Small intestine (tissue), 7 donors: Measurements from ENCODE around the gene PGAP3. TPM values are rescaled to one million over a fixed set of nuclear protein-coding genes. Genes with fewer than 3 reads are reported as not detected.

ENCODE experiments used
- DNase-seq, 2 donors: peaks; one replicate each; pipeline versions ENCODE4 v3.0.0 to v3.0.0-alpha.2; 2013
- FAIRE-seq: peaks from 2 replicates; lab custom pipeline; 2012; peaks lifted over from hg19 to GRCh38; lab: Jason Lieb, UNC
- H3K27ac ChIP-seq, 3 donors: one replicate each; pipeline ENCODE4 v1.5.1; 2013; ENCODE audit warnings: low read length in 2 of 3, mild to moderate bottlenecking in 2 of 3, control low read depth in 1 of 3, inconsistent platforms in 1 of 3, low read depth in 1 of 3, moderate library complexity in 1 of 3
- H3K27me3 ChIP-seq, 3 donors: one replicate each; pipeline ENCODE4 v1.6.1; 2013; ENCODE audit warnings: low read length in 3 of 3, inconsistent platforms in 1 of 3; ENCODE audit not compliant: control insufficient read depth in 3 of 3, insufficient read depth in 3 of 3
- H3K36me3 ChIP-seq, 3 donors: one replicate each; pipeline ENCODE4 v1.6.1; 2013; ENCODE audit warnings: low read length in 3 of 3, inconsistent platforms in 1 of 3, low read depth in 1 of 3, mild to moderate bottlenecking in 1 of 3, moderate library complexity in 1 of 3; ENCODE audit not compliant: control insufficient read depth in 3 of 3, insufficient read depth in 2 of 3
- H3K4me1 ChIP-seq, 3 donors: one replicate each; pipeline ENCODE4 v1.6.1; 2013; ENCODE audit warnings: low read length in 2 of 3, inconsistent platforms in 1 of 3, low read depth in 1 of 3, mild to moderate bottlenecking in 1 of 3, moderate library complexity in 1 of 3; ENCODE audit not compliant: control insufficient read depth in 3 of 3, insufficient read depth in 2 of 3
- H3K4me3 ChIP-seq, 3 donors: one replicate each; pipeline ENCODE4 v1.5.1; 2013; ENCODE audit warnings: low read length in 3 of 3, control low read depth in 1 of 3, inconsistent platforms in 1 of 3, low read depth in 1 of 3, mild to moderate bottlenecking in 1 of 3, moderate library complexity in 1 of 3
- H3K9me3 ChIP-seq, 2 donors: one replicate each; pipeline ENCODE4 v1.6.1; 2013; ENCODE audit warnings: low read depth in 1 of 2, low read length in 1 of 2; ENCODE audit not compliant: control insufficient read depth in 2 of 2, insufficient read depth in 1 of 2
- WGBS, 3 donors: extraction: QIAGEN DNeasy Blood & Tissue Kit; methylation state at CpG; one replicate each; pipeline ENCODE4 v1.1.7; 2013; 5-methylcytosine and 5-hydroxymethylcytosine counted together
- polyA plus RNA-seq, 4 donors: library from polyadenylated mRNA; stranded (reverse) in 3 of 4; unstranded in 1 of 4; fragments of 200-250 nt in 3 of 4; fragments of 120-200 nt in 1 of 4; gene quantifications; one replicate each; pipeline versions ENCODE4 v1.2.1 to v1.2.3, GENCODE V29; 2013
- donor health status: healthy with polysubstance abuse.
- donor health status: control.
- donor health status: control.
- donor health status: Bipolar disorder and iron deficiency.
- donor health status: healthy.

Gene PGAP3
- polyA plus RNA-seq, 4 donors, result 20.6 to 41.1 (median 28.6) TPM

DNA sequence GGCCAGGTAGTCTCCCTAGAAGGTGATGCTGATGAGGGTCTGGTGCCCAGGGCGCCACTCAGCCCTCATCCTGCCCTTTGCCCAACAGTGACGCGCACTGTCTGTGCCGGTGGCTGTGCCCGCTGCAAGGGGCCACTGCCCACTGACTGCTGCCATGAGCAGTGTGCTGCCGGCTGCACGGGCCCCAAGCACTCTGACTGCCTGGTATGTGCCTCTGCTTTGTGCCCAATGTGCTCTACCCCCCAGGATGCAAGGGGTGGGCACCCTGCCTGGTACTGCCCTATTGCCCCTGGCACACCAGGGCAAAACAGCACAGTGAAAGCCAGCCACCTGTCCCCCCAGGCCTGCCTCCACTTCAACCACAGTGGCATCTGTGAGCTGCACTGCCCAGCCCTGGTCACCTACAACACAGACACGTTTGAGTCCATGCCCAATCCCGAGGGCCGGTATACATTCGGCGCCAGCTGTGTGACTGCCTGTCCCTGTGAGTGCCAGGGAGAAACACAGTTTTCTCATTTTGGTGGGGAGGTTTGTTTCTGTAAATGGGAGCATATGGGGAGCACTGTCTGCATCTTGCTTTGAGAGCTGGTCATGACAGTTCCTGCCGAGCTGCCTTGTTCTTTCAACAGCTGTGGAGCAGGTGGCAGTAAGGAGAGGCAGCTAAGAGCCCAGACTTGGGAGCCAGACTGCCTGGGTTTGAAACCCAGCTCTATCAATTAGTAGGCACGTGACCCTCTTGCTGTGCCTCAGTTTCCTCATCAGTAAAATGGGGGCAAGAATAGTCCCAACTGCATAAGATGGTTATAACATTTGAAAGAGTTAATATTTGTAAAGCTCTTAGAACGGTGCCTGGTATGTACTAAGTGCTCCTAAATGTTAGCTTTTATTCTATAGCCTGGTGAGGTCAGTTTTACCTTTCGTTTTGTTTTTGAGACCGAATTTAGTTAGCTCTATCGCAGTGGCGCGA lies 22.4 kb upstream of the PGAP3 start:
- Histone ChIP-seq H3K4me1 (peaks cover 3 to 15% (median 3%) of the 10 kb centered on the region in 3 donors), H3K9me3 (no peaks in the 10 kb centered on the region), H3K4me3 (no peak overlapping the region), H3K36me3 (peaks cover 10 to 94% (median 15%) of the 10 kb centered on the region in 3 donors), H3K27me3 (no peaks in the 10 kb centered on the region), H3K27ac (no peak overlapping the region)
- 85 to 88% (median 85%) methylated on average over 19 to 20 of the region's 20 CpGs for WGBS, 3 donors
- DNase-seq (no peak), FAIRE-seq (no peak)

DNA sequence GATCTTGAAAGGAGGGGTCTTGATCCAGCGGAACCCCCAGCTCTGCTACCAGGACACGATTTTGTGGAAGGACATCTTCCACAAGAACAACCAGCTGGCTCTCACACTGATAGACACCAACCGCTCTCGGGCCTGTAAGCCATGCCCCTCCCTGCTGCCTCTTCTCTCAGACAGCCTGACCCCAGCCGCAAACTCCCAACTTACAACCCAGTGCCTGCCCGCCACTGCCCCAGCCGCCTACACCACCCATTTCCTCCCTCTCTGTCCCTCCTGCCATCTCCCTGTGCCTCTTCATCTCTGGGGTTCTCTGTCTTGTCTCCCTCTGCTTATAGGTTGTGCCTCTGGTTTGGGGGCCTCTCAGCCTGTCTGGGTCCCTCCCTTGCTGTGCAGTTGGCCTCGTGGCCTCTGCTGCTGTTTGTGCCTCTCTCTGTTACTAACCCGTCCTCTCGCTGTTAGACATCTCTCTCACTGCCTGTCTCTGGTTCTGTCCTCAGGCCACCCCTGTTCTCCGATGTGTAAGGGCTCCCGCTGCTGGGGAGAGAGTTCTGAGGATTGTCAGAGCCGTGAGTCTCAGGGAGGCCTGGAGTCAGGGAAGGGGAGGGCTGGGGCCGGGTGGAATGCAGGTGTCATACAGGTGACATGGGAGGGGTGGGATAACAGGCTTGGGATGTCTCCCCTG lies 21.6 kb upstream of the PGAP3 start:
- no peak for DNase-seq
- Histone ChIP-seq H3K27me3 (no peaks in the 10 kb centered on the region), H3K27ac (no peak overlapping the region), H3K36me3 (peaks cover 10 to 95% (median 11%) of the 10 kb centered on the region in 3 donors), H3K9me3 (no peaks in the 10 kb centered on the region), H3K4me3 (no peak overlapping the region), H3K4me1 (peaks cover 6 to 22% (median 10%) of the 10 kb centered on the region in 3 donors)
- no peak for FAIRE-seq
- 84 to 85% (median 85%) methylated on average over 14 of the region's 14 CpGs for WGBS, 3 donors

DNA sequence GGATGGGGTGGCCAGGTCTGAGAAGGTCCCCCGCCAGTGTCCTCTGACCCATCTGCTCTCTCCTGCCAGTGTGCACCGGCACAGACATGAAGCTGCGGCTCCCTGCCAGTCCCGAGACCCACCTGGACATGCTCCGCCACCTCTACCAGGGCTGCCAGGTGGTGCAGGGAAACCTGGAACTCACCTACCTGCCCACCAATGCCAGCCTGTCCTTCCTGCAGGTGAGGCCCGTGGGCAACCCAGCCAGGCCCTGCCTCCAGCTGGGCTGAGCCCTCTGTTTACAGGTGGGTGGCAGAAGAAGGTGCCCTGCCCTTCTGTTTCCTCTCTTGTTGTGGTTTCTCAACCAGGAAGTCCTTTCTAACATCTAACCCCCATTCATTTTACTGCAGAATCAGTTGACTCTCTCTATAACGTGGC lies 19.1 kb upstream of the PGAP3 start:
- Histone ChIP-seq H3K27ac (peak overlapping the region in 2 of 3 donors; percentile 76 to 81), H3K36me3 (peaks cover 5 to 95% (median 6%) of the 10 kb centered on the region in 3 donors), H3K9me3 (no peaks in the 10 kb centered on the region), H3K4me3 (no peak overlapping the region), H3K4me1 (peaks cover 9 to 44% (median 14%) of the 10 kb centered on the region in 3 donors), H3K27me3 (no peaks in the 10 kb centered on the region)
- no peak for FAIRE-seq
- WGBS, 3 donors, result 15 to 65% (median 44%) methylated on average over 7 of the region's 7 CpGs
- DNase-seq, result no peak

DNA sequence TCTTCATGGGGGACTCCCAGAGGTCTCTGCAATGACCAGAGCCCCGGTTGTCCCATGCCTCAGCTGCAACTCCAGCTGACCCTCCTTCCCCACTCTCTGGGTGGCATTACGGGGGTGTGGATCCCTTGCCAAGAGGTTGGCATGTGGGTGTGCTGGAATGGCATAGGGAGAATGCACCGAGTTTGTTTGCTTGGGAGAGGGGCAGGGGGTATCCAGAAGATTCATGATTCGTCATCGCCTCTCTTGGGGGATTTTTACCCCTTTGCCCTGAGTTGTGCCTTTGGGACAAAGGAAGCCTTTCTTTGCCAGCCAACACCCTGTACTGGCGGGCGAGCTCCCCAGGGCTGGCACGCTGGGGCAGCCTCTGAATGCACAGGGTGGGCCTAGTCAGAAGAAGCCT lies 18.5 kb upstream of the PGAP3 start:
- peaks cover 4 to 93% (median 6%) of the 10 kb centered on the region in 3 donors for H3K36me3 ChIP-seq
- no peaks in the 10 kb centered on the region for H3K27me3 ChIP-seq
- no peaks in the 10 kb centered on the region for H3K9me3 ChIP-seq
- WGBS, 3 donors, result 16 to 59% (median 38%) methylated on average over 8 of the region's 8 CpGs
- peak overlapping the region in 2 of 3 donors; percentile 76 to 81 for H3K27ac ChIP-seq
- no peak overlapping the region for H3K4me3 ChIP-seq
- peaks cover 9 to 47% (median 14%) of the 10 kb centered on the region in 3 donors for H3K4me1 ChIP-seq
- no peak for DNase-seq
- no peak for FAIRE-seq

DNA sequence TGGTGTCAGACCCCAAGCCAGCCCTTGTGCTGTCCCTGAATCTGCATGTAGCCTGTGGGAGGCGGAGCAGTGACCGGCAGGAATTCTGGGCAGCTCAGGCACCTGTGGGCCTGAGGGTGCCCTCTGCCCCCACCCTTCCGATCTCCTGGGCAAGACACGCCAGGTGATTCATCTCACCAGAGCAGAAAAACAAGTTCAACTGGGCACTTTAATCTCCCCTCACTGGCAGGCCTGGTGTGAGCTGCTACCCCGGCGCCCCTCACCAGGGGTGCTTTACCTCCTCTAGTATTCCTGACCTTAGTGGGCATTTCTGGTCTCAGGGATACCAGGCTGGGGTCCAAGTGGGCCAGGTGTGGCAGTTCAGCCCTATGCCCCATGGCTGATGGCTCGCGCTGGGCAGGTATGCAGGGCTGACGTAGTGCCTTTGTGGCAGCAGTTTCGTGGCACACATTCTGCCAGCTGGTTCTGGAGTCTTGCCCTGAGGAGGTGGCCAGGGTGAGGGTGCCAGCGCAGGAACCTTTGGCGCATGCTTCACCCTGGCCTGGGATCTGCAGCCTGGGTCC lies 18.0 kb upstream of the PGAP3 start:
- H3K9me3 ChIP-seq, result no peaks in the 10 kb centered on the region
- H3K27ac ChIP-seq, result peak overlapping the region; percentile 42 to 81 (median 76)
- peaks cover 3 to 88% (median 6%) of the 10 kb centered on the region in 3 donors for H3K36me3 ChIP-seq
- peaks cover 9 to 47% (median 14%) of the 10 kb centered on the region in 3 donors for H3K4me1 ChIP-seq
- H3K4me3 ChIP-seq, result no peak overlapping the region
- DNase-seq, result peak; percentile 60 to 93
- H3K27me3 ChIP-seq, result no peaks in the 10 kb centered on the region
- WGBS, 3 donors, result 13 to 66% (median 40%) methylated on average over 12 of the region's 12 CpGs
- no peak for FAIRE-seq

DNA sequence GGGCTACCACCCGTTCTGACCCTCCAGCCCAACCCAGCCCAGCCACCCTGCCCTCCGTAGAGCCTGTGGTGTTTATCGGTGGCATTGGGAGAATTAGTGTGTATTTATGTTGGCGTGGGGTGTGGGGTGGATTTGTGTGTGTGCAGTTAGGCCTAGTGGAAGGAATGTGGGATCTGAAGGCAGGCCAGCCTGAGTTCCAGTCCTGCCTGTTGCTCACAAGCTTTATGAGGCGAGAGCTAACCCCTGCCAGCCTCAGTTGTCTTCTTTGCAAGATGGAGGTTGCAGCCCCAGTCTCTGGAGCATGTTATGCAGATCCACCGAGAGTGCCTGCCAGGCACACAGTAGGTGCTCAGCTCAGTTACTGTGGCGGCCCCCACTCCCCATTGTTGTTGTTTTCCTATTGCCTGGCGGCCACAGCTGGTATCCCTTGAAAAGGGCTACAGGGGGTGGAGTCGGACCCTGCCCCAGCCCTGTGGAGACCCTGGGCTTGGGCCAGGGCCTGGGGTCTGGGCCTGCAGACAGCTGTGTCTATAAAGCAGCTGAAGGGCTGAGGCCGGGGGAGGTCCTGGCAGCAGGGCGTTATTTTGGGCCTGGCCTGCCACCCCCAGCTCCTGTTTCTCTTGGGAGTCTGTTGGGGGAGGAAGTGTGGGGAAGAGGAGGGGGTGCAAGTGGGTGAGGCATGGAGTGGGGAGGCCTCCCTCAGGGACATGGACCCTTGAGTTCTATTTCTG lies 17.1 kb upstream of the PGAP3 start:
- Histone ChIP-seq H3K4me3 (no peak overlapping the region), H3K27ac (peak overlapping the region; percentile 4 to 81 (median 76)), H3K4me1 (peaks cover 9 to 47% (median 14%) of the 10 kb centered on the region in 3 donors), H3K9me3 (no peaks in the 10 kb centered on the region), H3K27me3 (no peaks in the 10 kb centered on the region), H3K36me3 (peaks cover 0 to 79% (median 6%) of the 10 kb centered on the region in 3 donors)
- no peak for FAIRE-seq
- 28 to 52% (median 45%) methylated on average over 11 of the region's 11 CpGs for WGBS, 3 donors
- no peak for DNase-seq

DNA sequence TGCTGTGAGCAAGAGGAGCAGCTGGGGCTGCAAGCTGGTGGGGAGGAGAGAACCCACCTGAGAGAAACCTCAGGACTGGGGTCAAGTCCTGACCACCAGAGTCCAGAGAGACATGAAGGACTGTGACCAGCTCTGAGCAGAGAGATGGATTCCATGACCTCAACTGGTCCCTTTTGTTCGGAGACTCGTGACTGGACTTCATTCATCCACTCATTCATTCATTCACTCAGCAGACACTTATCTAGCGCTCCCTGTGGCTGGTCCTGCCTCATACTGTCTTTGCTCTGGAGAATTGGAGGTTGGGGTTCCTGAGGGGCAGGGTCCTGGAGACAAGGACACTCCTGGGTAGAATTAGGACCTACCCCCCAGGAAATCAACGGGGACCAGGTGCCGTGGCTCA lies 16.1 kb upstream of the PGAP3 start:
- no peak for FAIRE-seq
- Histone ChIP-seq H3K36me3 (peaks cover 0 to 69% (median 0%) of the 10 kb centered on the region in 3 donors), H3K4me1 (peaks cover 9 to 54% (median 14%) of the 10 kb centered on the region in 3 donors), H3K4me3 (no peak overlapping the region), H3K9me3 (no peaks in the 10 kb centered on the region), H3K27ac (peak overlapping the region; percentile 25 to 60 (median 31)), H3K27me3 (no peaks in the 10 kb centered on the region)
- WGBS, 3 donors, result 51 to 76% (median 52%) methylated on average over 5 of the region's 5 CpGs
- no peak for DNase-seq
